ENCODE measurements around the gene REEP1. TPM values are rescaled to one million over a fixed set of nuclear protein-coding genes. Genes with fewer than 3 reads are reported as not detected.

Gene REEP1
- total RNA-seq, 1 donor = 0.36 TPM

DNA sequence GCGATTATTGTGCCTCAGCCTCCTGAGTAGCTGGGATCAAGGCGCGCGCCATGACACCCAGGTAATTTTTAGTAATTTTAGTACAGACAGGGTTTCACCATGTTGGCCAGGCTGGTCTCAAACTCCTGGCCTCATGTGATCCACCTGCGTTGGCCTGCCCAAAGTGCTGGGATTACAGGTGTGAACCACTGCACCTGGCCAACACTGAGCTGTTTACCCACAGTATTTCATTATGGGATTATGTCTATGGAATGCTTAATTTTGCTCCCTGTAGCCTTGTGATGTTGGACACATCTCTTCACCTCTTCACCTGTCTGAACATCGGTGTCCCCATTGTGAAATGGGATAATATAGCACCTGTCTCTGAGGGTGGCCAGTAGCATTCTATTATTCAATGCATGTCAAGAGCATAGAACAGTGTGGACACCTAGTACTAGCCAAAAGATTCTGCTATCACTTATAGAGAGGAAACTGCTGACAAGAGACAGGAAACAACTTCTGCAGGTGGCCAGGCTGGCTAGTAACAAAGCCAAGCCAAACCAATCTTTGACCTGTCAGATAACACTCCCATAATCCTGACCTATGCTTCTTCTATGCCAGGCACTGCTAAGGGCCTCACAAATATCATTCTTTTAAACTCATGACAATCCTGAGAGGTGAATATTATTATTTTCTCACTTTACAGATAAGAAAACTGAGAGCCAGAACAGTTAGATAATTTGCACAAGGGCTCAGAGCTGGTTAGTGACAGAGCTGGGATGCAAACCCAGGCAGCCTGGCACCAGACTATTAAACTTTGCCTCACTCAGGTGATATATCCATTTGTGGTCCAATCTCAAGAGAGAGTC is 29.4 kb upstream of the REEP1 start:
- DNase-seq (ENCODE audit: insufficient read length, low spot score, missing footprints) = no peak
- TF ChIP-seq, protein P1, sequence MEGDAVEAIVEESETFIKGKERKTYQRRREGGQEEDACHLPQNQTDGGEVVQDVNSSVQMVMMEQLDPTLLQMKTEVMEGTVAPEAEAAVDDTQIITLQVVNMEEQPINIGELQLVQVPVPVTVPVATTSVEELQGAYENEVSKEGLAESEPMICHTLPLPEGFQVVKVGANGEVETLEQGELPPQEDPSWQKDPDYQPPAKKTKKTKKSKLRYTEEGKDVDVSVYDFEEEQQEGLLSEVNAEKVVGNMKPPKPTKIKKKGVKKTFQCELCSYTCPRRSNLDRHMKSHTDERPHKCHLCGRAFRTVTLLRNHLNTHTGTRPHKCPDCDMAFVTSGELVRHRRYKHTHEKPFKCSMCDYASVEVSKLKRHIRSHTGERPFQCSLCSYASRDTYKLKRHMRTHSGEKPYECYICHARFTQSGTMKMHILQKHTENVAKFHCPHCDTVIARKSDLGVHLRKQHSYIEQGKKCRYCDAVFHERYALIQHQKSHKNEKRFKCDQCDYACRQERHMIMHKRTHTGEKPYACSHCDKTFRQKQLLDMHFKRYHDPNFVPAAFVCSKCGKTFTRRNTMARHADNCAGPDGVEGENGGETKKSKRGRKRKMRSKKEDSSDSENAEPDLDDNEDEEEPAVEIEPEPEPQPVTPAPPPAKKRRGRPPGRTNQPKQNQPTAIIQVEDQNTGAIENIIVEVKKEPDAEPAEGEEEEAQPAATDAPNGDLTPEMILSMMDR (IDR thresholded peaks at IDR 0.05; ENCODE audit: extremely low read depth, low read depth, low read length) = no peak
- H3K9me3 ChIP-seq (ENCODE audit: low read depth, low read length) = peaks cover 3% of the 10 kb centered on the region
- H2AFZ ChIP-seq (ENCODE audit: low read length) = no peak overlapping the region
- peaks cover 5% of the 10 kb centered on the region for H3K27me3 ChIP-seq (ENCODE audit: insufficient read depth, low read length)
- H3K79me2 ChIP-seq (ENCODE audit: insufficient read depth, low read length) = no peaks in the 10 kb centered on the region
- no peak overlapping the region for H3K27ac ChIP-seq (ENCODE audit: low read depth, low read length)
- peaks cover 6% of the 10 kb centered on the region for H3K4me1 ChIP-seq (ENCODE audit: insufficient read depth, low read length)
- no peaks in the 10 kb centered on the region for H3K36me3 ChIP-seq (ENCODE audit: insufficient read depth, low read length)
- no peak overlapping the region for H3K4me2 ChIP-seq (ENCODE audit: insufficient read depth, low read length)
- H3K4me3 ChIP-seq (ENCODE audit: insufficient read depth, low read length) = no peak overlapping the region
- no peaks in the 10 kb centered on the region for H4K20me1 ChIP-seq (ENCODE audit: insufficient read depth, low read length)

DNA sequence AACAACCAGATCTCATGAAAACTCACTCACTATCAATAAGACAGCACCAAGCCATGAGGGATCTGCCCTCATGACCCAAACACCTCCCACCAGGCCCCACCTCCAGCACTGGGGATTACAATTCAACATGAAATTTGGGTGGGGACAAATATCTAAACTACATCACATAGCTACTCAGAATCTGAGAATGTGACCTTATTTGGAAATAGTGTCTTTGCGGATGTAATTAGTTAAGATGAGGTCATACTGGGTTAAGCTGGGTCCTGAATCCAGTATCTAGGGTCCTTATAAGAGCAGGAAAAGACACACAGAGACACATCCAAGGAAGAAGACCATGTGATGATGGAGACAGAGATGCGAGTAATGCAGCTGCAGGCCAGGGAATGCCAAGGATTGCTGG is 27.5 kb upstream of the REEP1 start:
- H3K36me3 ChIP-seq (ENCODE audit: insufficient read depth, low read length) = no peaks in the 10 kb centered on the region
- peaks cover 5% of the 10 kb centered on the region for H3K27me3 ChIP-seq (ENCODE audit: insufficient read depth, low read length)
- TF ChIP-seq, protein P1 (IDR thresholded peaks at IDR 0.05; ENCODE audit: extremely low read depth, low read depth, low read length) = no peak
- no peak overlapping the region for H3K4me3 ChIP-seq (ENCODE audit: insufficient read depth, low read length)
- no peak overlapping the region for H3K4me2 ChIP-seq (ENCODE audit: insufficient read depth, low read length)
- no peaks in the 10 kb centered on the region for H4K20me1 ChIP-seq (ENCODE audit: insufficient read depth, low read length)
- DNase-seq (ENCODE audit: insufficient read length, low spot score, missing footprints) = no peak
- H3K4me1 ChIP-seq (ENCODE audit: insufficient read depth, low read length) = peaks cover 6% of the 10 kb centered on the region
- no peak overlapping the region for H2AFZ ChIP-seq (ENCODE audit: low read length)
- no peaks in the 10 kb centered on the region for H3K9me3 ChIP-seq (ENCODE audit: low read depth, low read length)
- H3K79me2 ChIP-seq (ENCODE audit: insufficient read depth, low read length) = no peaks in the 10 kb centered on the region
- H3K27ac ChIP-seq (ENCODE audit: low read depth, low read length) = no peak overlapping the region

DNA sequence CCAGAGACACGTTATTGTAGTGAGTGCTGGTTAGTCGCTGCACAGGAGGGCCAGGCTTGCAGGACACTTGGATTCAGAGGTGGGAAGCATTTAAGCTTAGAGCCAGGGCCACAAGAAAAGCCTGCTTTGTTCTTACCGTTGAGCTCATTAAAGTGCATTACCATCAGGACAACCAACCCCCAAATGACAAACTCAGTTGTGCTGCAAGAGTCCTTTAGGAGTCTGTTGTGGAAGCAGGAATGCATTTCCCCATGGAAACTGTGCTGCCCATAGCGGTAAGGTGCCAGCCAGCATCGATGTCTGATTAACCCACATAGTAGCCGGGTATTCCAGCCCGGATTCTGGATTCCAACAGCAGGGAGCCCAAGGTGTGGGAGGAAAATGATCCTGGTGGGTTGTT is 23.4 kb upstream of the REEP1 start:
- Histone ChIP-seq H3K36me3 (ENCODE audit: insufficient read depth, low read length) (no peaks in the 10 kb centered on the region), H4K20me1 (ENCODE audit: insufficient read depth, low read length) (no peaks in the 10 kb centered on the region), H3K27ac (ENCODE audit: low read depth, low read length) (no peak overlapping the region), H3K79me2 (ENCODE audit: insufficient read depth, low read length) (no peaks in the 10 kb centered on the region), H3K4me1 (ENCODE audit: insufficient read depth, low read length) (no peaks in the 10 kb centered on the region), H3K9me3 (ENCODE audit: low read depth, low read length) (no peaks in the 10 kb centered on the region), H2AFZ (ENCODE audit: low read length) (no peak overlapping the region), H3K27me3 (ENCODE audit: insufficient read depth, low read length) (peaks cover 5% of the 10 kb centered on the region), H3K4me2 (ENCODE audit: insufficient read depth, low read length) (no peak overlapping the region), H3K4me3 (ENCODE audit: insufficient read depth, low read length) (no peak overlapping the region)
- TF ChIP-seq, protein P1 (IDR thresholded peaks at IDR 0.05; ENCODE audit: extremely low read depth, low read depth, low read length) = no peak
- DNase-seq (ENCODE audit: insufficient read length, low spot score, missing footprints) = no peak

DNA sequence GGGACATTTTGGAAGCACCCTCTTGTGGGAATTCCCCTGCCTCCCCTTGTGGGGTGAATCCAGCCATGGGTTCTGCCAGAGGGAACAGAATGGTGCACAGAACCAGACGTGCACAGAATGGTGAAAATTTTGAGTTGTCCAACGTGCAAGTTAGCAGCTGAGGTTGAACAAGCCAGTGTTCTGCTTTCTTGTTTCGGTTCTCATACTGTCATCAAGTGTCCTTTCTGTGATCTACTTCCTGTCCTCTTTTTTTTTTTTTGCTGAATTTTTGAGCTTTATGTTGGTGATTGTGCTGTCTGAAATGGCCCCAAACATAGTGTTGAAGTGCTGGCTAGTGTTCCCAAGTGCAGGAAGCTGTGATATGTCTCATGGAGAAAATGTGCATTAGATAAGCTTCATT is 21.5 kb upstream of the REEP1 start:
- TF ChIP-seq, protein P1 (IDR thresholded peaks at IDR 0.05; ENCODE audit: extremely low read depth, low read depth, low read length) = no peak
- no peak for DNase-seq (ENCODE audit: insufficient read length, low spot score, missing footprints)
- H3K27me3 ChIP-seq (ENCODE audit: insufficient read depth, low read length) = peaks cover 5% of the 10 kb centered on the region
- H4K20me1 ChIP-seq (ENCODE audit: insufficient read depth, low read length) = no peaks in the 10 kb centered on the region
- H3K36me3 ChIP-seq (ENCODE audit: insufficient read depth, low read length) = no peaks in the 10 kb centered on the region
- no peaks in the 10 kb centered on the region for H3K79me2 ChIP-seq (ENCODE audit: insufficient read depth, low read length)
- no peaks in the 10 kb centered on the region for H3K9me3 ChIP-seq (ENCODE audit: low read depth, low read length)
- H3K4me2 ChIP-seq (ENCODE audit: insufficient read depth, low read length) = no peak overlapping the region
- H2AFZ ChIP-seq (ENCODE audit: low read length) = no peak overlapping the region
- H3K4me3 ChIP-seq (ENCODE audit: insufficient read depth, low read length) = no peak overlapping the region
- H3K4me1 ChIP-seq (ENCODE audit: insufficient read depth, low read length) = no peaks in the 10 kb centered on the region
- H3K27ac ChIP-seq (ENCODE audit: low read depth, low read length) = no peak overlapping the region

Measured in osteoblast (primary cell).